Ascending aorta (tissue), 2 donors: ENCODE measurements around the gene RANBP10. TPM values are rescaled to one million over a fixed set of nuclear protein-coding genes. Genes with fewer than 3 reads are reported as not detected.
"Not testable (repeated sequence)": the region's sequence is repeated elsewhere in the genome, so short reads cannot be mapped to it uniquely, and the experiment has no call there.

Experiments
- DNase-seq, 2 donors: peaks; one replicate each; pipeline ENCODE4 v3.0.0-alpha.2; 2019; ENCODE audit warnings: low spot score in 2 of 2
- H3K27ac ChIP-seq, 2 donors: fragments of 200-600 bp; sonication (generic); one replicate each; pipeline ENCODE4 v1.5.1; 2016 to 2017; ENCODE audit warnings: mild to moderate bottlenecking in 1 of 2
- H3K27me3 ChIP-seq: fragments of 200-600 bp; sonication (generic); one replicate; pipeline ENCODE4 v1.5.1; 2017
- H3K36me3 ChIP-seq, 2 donors: fragments of 200-600 bp; sonication (generic); one replicate each; pipeline ENCODE4 v1.5.1; 2016
- H3K4me1 ChIP-seq, 2 donors: fragments of 200-600 bp; sonication (generic); one replicate each; pipeline ENCODE4 v1.5.1; 2016 to 2017; ENCODE audit warnings: mild to moderate bottlenecking in 1 of 2
- H3K4me3 ChIP-seq, 2 donors: fragments of 200-600 bp; sonication (generic); one replicate each; pipeline ENCODE4 v1.5.1; 2016 to 2017; ENCODE audit warnings: mild to moderate bottlenecking in 1 of 2
- H3K9me3 ChIP-seq, 2 donors: fragments of 200-600 bp; sonication (generic); one replicate each; pipeline ENCODE4 v1.5.1; 2016
- CTCF ChIP-seq, 3 experiments: fragments of 200-600 bp in 2 of 3; fragments of 450-650 bp in 1 of 3; sonication (generic) in 2 of 3; IDR thresholded peaks; one replicate each; pipeline ENCODE4 v1.5.1; 2016 to 2019; ENCODE audit warnings: antibody characterized with exemption in 3 of 3, mild to moderate bottlenecking in 1 of 3, moderate library complexity in 1 of 3
- intact Hi-C: fragments of 100-400 bp; cut with DNase I; formaldehyde crosslinking; loops from one replicate; pipeline ENCODE4 v1.15.1; 2023
- total RNA-seq: library from RNA; depleted of rRNA; stranded (reverse); fragments of >200 nt; gene quantifications from one replicate; pipeline ENCODE4 v1.1.0, GENCODE V29; 2016

The RANBP10 gene
- total RNA-seq, 1 donor from 2014 or later = 50.0 TPM

GRCh38 chr16:67761924-67762323, 44.4 kb downstream of the RANBP10 start:
- no peak overlapping the region for H3K27ac ChIP-seq
- no peaks in the 10 kb centered on the region for H3K27me3 ChIP-seq
- H3K4me3 ChIP-seq = no peak overlapping the region
- no peak for TF ChIP-seq CTCF (IDR thresholded peaks at IDR 0.05)
- H3K9me3 ChIP-seq = no peaks in the 10 kb centered on the region
- H3K4me1 ChIP-seq = no peaks in the 10 kb centered on the region
- peaks cover 3% of the 10 kb centered on the region in 2 donors for H3K36me3 ChIP-seq
- no peak for DNase-seq
- intact Hi-C loops = no loop called here

- H3K4me1 ChIP-seq = no peaks in the 10 kb centered on the region
- intact Hi-C loops = no loop called here
- no peak overlapping the region for H3K4me3 ChIP-seq
- TF ChIP-seq CTCF (IDR thresholded peaks at IDR 0.05) = no peak
- no peak for DNase-seq
- H3K36me3 ChIP-seq = peaks cover 3% of the 10 kb centered on the region in 2 donors
- no peaks in the 10 kb centered on the region for H3K9me3 ChIP-seq
- no peaks in the 10 kb centered on the region for H3K27me3 ChIP-seq
- no peak overlapping the region for H3K27ac ChIP-seq
These were observed 45.5 kb downstream of the RANBP10 start for GRCh38 chr16:67760956-67761230.

GRCh38 chr16:67760206-67760955, 46.0 kb downstream of the RANBP10 start:
- peaks cover 3% of the 10 kb centered on the region in 2 donors for H3K36me3 ChIP-seq
- intact Hi-C loops = no loop called here
- H3K4me3 ChIP-seq = no peak overlapping the region
- no peaks in the 10 kb centered on the region for H3K9me3 ChIP-seq
- no peaks in the 10 kb centered on the region for H3K4me1 ChIP-seq
- no peak for DNase-seq
- TF ChIP-seq CTCF (IDR thresholded peaks at IDR 0.05) = no peak
- H3K27ac ChIP-seq = no peak overlapping the region
- H3K27me3 ChIP-seq = no peaks in the 10 kb centered on the region

DNA sequence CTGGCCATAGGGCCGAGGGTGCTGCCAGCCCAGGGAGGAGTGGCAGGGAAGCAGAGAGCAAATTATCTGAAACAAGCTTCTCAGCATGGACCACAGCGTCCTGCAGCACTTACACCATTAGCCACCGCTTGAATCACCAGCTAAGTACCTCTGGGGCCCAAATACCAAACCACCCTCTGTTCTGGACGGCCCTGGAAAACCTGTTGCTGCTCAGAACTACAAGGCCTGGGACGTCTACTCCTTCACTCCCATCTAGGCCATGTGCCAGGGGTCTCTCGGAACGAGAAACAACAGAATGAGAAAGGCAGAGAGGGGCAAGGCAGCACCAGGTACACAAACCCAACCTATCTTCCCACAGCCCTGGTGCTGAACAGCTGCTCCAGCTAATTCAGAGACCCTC, 47.4 kb downstream of the RANBP10 start:
- no peaks in the 10 kb centered on the region for H3K9me3 ChIP-seq
- no peak overlapping the region for H3K4me3 ChIP-seq
- H3K27me3 ChIP-seq = no peaks in the 10 kb centered on the region
- no peak for TF ChIP-seq CTCF (IDR thresholded peaks at IDR 0.05)
- intact Hi-C loops = no loop called here
- no peaks in the 10 kb centered on the region for H3K4me1 ChIP-seq
- H3K27ac ChIP-seq = no peak overlapping the region
- no peak for DNase-seq
- peaks cover 3% of the 10 kb centered on the region in 2 donors for H3K36me3 ChIP-seq

- no peak for TF ChIP-seq CTCF (IDR thresholded peaks at IDR 0.05)
- Histone ChIP-seq H3K27me3 (no peaks in the 10 kb centered on the region), H3K36me3 (peaks cover 3% of the 10 kb centered on the region in 2 donors), H3K4me3 (no peak overlapping the region), H3K27ac (no peak overlapping the region), H3K9me3 (no peaks in the 10 kb centered on the region), H3K4me1 (no peaks in the 10 kb centered on the region)
- intact Hi-C loops = no loop called here
- no peak for DNase-seq
These were observed 48.4 kb downstream of the RANBP10 start for GRCh38 chr16:67758006-67758405.

GRCh38 chr16:67752641-67753040, 53.7 kb downstream of the RANBP10 start:
- H3K36me3 ChIP-seq = peaks cover 0 to 4% of the 10 kb centered on the region in 2 donors
- TF ChIP-seq CTCF (IDR thresholded peaks at IDR 0.05) = no peak
- H3K27me3 ChIP-seq = no peaks in the 10 kb centered on the region
- no peak overlapping the region for H3K4me3 ChIP-seq
- H3K4me1 ChIP-seq = no peaks in the 10 kb centered on the region
- intact Hi-C loops = no loop called here
- no peaks in the 10 kb centered on the region for H3K9me3 ChIP-seq
- DNase-seq = no peak
- H3K27ac ChIP-seq = no peak overlapping the region

DNA sequence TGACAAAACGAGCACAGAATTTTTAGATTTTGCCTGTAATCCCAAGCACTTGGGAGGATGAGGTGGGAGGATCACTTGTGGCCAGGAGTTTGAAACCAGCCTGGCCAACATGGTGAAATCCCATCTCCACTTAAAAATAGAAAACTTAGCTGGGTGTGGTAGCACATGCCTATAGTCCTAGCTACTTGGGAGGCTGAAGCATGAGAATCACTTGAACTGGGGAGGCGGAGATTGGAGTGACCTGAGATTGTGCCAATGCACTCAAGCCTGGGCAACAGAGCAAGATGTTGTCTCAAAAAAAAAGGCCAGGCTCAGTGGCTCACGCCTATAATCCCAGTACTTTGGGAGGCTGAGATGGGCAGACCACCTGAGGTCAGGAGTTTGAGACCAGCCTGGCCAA, 55.0 kb downstream of the RANBP10 start:
- H3K9me3 ChIP-seq, H3K36me3 ChIP-seq, intact Hi-C loops, H3K4me1 ChIP-seq, H3K4me3 ChIP-seq, H3K27me3 ChIP-seq, DNase-seq, H3K27ac ChIP-seq: not testable (repeated sequence)
